H1 (cell line): ENCODE measurements around the gene PTPN22. TPM values are rescaled to one million over a fixed set of nuclear protein-coding genes. Genes with fewer than 3 reads are reported as not detected.

Experiments used
- ASH2L ChIP-seq: fragments of 200-600, 300-600 bp; sonication (generic); IDR thresholded peaks from one replicate; pipeline ENCODE4 v1.7.1; 2017; ENCODE audit warnings: low read length
- BRCA1 ChIP-seq: IDR thresholded peaks from 2 replicates; pipeline ENCODE4 v1.6.1; 2012; ENCODE audit warnings: low read depth, low read length, improper control_type of control experiment
- CHD7 ChIP-seq: fragments of 300-600 bp; sonication (generic); IDR thresholded peaks from 2 replicates; pipeline ENCODE4 v1.7.1; 2012; ENCODE audit warnings: low read length, moderate library complexity, mild to moderate bottlenecking, inconsistent platforms; ENCODE audit not compliant: insufficient replicate concordance
- CREB1 ChIP-seq: IDR thresholded peaks from 2 replicates; pipeline ENCODE4 v1.6.1; 2012; ENCODE audit warnings: inconsistent platforms
- EGR1 ChIP-seq: IDR thresholded peaks from 2 replicates; pipeline ENCODE4 v1.6.1; 2011; ENCODE audit warnings: low read depth, low read length, borderline replicate concordance
- FOSL1 ChIP-seq: IDR thresholded peaks from 2 replicates; pipeline ENCODE4 v1.6.1; 2011; ENCODE audit warnings: mild to moderate bottlenecking, low read depth, low read length, moderate library complexity; ENCODE audit not compliant: insufficient read depth
- RBBP5 ChIP-seq: IDR thresholded peaks from 2 replicates; pipeline ENCODE4 v1.7.1; 2012; ENCODE audit warnings: low read depth, mild to moderate bottlenecking, inconsistent platforms, low read length, moderate library complexity, borderline replicate concordance
- SIX5 ChIP-seq: IDR thresholded peaks from 2 replicates; pipeline ENCODE4 v1.6.1; 2011; ENCODE audit warnings: mild to moderate bottlenecking, low read depth, low read length
- SP1 ChIP-seq: IDR thresholded peaks from 2 replicates; pipeline ENCODE4 v1.6.1; 2011; ENCODE audit warnings: low read depth, low read length
- USF2 ChIP-seq: IDR thresholded peaks from 2 replicates; pipeline ENCODE4 v1.6.1; 2011; ENCODE audit warnings: low read length, improper control_type of control experiment
- ZNF274 ChIP-seq: IDR thresholded peaks from 2 replicates; pipeline ENCODE4 v1.7.0; 2012; ENCODE audit warnings: low read length, borderline replicate concordance; ENCODE audit errors: extremely low read depth
- polyA plus RNA-seq, 7 experiments: library from polyadenylated mRNA; depleted of rRNA in 3 of 7; stranded (reverse) in 5 of 7; unstranded in 2 of 7; fragments of >200 nt in 5 of 7; fragments of 200-250 nt in 2 of 7; gene quantifications; 1 replicate in 5 of 7; 2 replicates in 1 of 7; 4 replicates in 1 of 7; pipeline versions ENCODE4 v1.2.1 to v1.2.3, GENCODE V29; 2011 to 2013; ENCODE audit warnings: missing spikeins in 2 of 7, mixed read lengths in 2 of 7
- total RNA-seq: library from RNA; stranded (reverse); fragmentation: NEBNext Ultra II Directional; extraction: Animal tissue kit (Norgen Biotek cat#: 25700); gene quantifications from 2 replicates; pipeline ENCODE4 v1.2.1, GENCODE V29; 2021

The PTPN22 gene
- total and polyA plus RNA-seq, 2 of the 8 experiments (the other 6 are each of a cell fraction or from before 2014, with no cell fraction given) = not detected

DNA sequence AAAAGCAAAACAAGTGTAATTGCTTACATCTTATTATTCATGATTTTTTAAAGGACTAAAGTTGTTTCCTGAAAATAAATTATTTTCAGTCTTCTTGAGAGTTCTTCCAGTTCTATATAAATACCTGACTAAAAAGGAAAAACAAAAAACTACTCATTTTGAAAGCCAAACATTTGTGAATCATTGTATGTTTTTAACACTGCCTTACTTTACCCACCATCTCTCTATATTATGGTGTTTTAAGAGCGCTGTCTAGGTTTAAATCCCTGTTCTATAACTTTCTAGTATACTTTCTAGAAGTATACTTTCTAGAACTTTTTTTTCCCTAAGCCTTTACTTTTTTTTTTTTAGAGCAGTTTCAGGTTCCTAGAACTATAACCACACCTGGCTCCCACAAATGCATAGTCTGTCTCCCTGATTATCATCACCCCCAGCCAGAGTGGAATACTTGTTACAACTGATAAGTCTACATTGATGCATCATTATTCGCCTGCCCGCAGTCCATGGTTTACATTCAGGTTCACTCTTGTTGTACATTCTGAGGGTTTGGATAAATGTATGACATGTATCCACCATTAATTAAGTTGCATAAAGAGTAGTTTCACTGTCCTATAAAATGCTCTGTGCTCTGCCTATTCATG lies 69.0 kb downstream of the PTPN22 start (continued):
- no peak for TF ChIP-seq CHD7
- TF ChIP-seq ASH2L = no peak
- no peak for TF ChIP-seq BRCA1
- TF ChIP-seq EGR1 = no peak
- no peak for TF ChIP-seq SP1
- TF ChIP-seq CREB1 = no peak
- no peak for TF ChIP-seq FOSL1
- TF ChIP-seq ZNF274 = no peak
- TF ChIP-seq RBBP5 = no peak
- no peak for TF ChIP-seq USF2
- TF ChIP-seq SIX5 = no peak
